A549 (cell line): ENCODE results near the gene TMEM108.

ENCODE experiments used
- HOXB5 ChIP-seq: fragments of 250-450 bp; sonication (Bioruptor Pico); IDR thresholded peaks from 2 replicates; pipeline ENCODE4 v1.5.0; 2020; ENCODE audit warnings: mild to moderate bottlenecking, moderate library complexity
- KDM5A ChIP-seq: fragments of 200-600 bp; sonication (generic); IDR thresholded peaks from 2 replicates; pipeline ENCODE4 v1.6.1; 2016; ENCODE audit warnings: antibody characterized with exemption, mild to moderate bottlenecking
- PBX3 ChIP-seq: IDR thresholded peaks from 2 replicates; pipeline ENCODE4 v1.6.1; 2012
- POLR2A ChIP-seq: IDR thresholded peaks from 2 replicates; pipeline ENCODE4 v1.6.1; 2012; ENCODE audit warnings: mild to moderate bottlenecking, low read length
- RNF2 ChIP-seq: fragments of 200-600 bp; sonication (generic); IDR thresholded peaks from 2 replicates; pipeline ENCODE4 v1.6.1; 2016; ENCODE audit warnings: low read depth, mild to moderate bottlenecking, antibody characterized with exemption, moderate library complexity, borderline replicate concordance
- TF ChIP-seq, protein P1 (sequence below): fragments of >200 bp; sonication (Bioruptor Twin); formaldehyde crosslinking; IDR thresholded peaks from 3 replicates; pipeline ENCODE4 v1.5.1; 2016

DNA sequence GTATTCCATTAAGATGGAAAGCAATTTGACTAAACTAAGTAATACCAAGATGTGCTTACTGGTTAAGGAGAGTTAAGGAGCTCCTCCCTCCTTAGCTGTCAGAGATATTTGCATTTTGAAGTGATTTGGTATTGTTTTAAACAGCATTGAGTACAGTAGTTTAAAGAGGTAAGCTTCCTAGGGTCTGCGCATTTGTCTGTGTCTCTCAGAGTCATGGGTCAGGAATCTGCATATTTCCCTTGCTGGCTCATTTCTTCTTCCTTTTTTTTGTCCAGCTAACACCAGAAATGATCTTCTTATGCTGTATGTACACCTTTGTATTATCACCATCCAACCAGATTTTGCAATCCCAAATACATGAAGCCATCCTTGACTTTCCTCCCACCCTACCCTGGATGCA lies 198.7 kb downstream of the TMEM108 start:
- TF ChIP-seq RNF2 (no peak), HOXB5 (CRISPR knock-in tag) (no peak), PBX3 (no peak), POLR2A (no peak), KDM5A (no peak)
- TF ChIP-seq, protein P1, sequence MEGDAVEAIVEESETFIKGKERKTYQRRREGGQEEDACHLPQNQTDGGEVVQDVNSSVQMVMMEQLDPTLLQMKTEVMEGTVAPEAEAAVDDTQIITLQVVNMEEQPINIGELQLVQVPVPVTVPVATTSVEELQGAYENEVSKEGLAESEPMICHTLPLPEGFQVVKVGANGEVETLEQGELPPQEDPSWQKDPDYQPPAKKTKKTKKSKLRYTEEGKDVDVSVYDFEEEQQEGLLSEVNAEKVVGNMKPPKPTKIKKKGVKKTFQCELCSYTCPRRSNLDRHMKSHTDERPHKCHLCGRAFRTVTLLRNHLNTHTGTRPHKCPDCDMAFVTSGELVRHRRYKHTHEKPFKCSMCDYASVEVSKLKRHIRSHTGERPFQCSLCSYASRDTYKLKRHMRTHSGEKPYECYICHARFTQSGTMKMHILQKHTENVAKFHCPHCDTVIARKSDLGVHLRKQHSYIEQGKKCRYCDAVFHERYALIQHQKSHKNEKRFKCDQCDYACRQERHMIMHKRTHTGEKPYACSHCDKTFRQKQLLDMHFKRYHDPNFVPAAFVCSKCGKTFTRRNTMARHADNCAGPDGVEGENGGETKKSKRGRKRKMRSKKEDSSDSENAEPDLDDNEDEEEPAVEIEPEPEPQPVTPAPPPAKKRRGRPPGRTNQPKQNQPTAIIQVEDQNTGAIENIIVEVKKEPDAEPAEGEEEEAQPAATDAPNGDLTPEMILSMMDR: no peak
